WI38 (cell line): ENCODE results near the gene DCN.

Source experiments
- H3K4me3 ChIP-seq: 2 replicates; pipeline ENCODE4 v1.5.1; 2011; ENCODE audit warnings: low read depth, mild to moderate bottlenecking, control low read depth, low read length
- TF ChIP-seq, protein P1 (sequence below): IDR thresholded peaks from 2 replicates; pipeline ENCODE4 v1.5.1; 2012; ENCODE audit warnings: low read depth, mild to moderate bottlenecking, control low read depth, low read length

The DCN gene

DNA sequence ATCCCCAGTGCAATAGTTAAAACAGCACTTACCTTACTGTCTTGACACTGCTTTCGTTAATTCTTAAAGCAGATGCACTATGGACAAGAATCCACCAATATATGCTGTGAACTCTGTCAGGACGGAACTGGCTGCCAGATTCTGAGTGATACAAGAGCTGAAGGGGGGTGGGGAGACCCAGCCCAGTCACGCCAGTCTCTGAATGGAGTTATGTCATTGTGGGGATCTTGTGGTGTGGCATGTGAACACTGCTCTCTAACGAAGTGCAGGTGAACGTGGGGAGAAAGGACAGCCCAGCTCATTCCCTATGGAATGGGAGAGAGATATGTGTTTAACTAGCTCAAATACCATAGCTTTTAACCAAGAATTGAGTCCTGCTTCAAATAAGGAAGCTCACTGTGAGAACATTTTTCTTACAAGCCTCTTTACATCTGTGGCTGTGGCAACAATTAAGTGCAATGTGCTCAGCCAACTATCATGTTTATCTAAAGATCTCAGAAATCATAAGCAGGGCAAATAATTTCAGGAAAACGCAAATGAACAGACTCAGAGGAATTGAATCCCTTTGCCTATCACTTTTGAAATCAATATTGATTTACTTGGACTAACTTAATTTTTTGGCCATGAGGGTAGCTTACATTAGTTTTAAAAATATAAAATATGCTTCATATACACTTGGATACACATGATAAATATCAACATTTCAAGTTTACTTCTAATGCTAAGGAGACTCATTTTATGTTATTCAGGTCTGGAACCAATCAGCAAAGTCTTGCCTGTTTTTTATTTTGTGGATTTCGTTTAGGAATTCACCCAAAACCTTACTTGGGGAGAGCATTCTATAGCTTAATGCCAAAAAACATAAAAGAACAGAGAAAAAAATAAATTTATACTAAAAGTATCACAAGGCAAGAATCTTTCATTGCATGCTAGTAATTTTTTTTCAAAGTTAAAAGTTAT lies 71.0 kb downstream of the DCN start, which contains the start of gene LUM:
TSS of gene LUM (minus strand) at position 129 of the 960 bp plus-strand sequence. CDS start 2,515 bp downstream, outside the sequence.
- H3K4me3 ChIP-seq = peak within 1 kb of the TSS; percentile 63
- TF ChIP-seq, protein P1, sequence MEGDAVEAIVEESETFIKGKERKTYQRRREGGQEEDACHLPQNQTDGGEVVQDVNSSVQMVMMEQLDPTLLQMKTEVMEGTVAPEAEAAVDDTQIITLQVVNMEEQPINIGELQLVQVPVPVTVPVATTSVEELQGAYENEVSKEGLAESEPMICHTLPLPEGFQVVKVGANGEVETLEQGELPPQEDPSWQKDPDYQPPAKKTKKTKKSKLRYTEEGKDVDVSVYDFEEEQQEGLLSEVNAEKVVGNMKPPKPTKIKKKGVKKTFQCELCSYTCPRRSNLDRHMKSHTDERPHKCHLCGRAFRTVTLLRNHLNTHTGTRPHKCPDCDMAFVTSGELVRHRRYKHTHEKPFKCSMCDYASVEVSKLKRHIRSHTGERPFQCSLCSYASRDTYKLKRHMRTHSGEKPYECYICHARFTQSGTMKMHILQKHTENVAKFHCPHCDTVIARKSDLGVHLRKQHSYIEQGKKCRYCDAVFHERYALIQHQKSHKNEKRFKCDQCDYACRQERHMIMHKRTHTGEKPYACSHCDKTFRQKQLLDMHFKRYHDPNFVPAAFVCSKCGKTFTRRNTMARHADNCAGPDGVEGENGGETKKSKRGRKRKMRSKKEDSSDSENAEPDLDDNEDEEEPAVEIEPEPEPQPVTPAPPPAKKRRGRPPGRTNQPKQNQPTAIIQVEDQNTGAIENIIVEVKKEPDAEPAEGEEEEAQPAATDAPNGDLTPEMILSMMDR = no peak

DNA sequence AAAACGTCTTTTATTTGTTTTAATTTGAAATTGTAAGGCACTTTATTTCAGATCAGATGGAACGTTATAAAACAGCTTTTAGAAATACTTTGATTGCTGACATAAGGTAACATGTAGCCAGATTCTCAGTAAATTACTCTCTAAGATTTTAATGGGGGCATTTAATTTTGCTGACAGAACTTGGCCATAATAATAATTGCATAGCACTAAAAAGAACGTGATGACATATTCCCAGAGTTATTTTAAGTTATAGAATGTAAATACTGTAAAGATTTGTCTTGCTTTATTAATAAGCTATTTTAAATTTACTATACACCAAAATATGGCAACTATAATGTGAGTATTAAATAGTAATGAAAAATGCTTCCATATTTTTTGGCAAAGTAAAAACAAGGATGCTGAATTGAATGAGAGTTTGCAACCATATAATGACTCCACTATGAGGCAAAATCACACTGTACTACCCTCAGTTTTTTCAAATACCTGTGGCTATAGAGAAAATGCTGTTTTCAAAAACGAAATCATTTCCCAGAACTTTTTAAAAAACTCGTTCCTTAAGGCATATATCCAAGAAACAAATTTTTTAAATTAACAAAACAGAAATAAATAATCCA lies 72.2 kb downstream of the DCN start:
- TF ChIP-seq, protein P1 = no peak
- peak overlapping the region; percentile 63 for H3K4me3 ChIP-seq

GRCh38 chr12:91109581-91110310 lies 72.9 kb downstream of the DCN start:
- TF ChIP-seq, protein P1 = no peak
- H3K4me3 ChIP-seq = peak overlapping the region; percentile 63

- TF ChIP-seq, protein P1 = peak; percentile 63
- H3K4me3 ChIP-seq = peak overlapping the region; percentile 63
Observed at GRCh38 chr12:91109148-91109564, 73.5 kb downstream of the DCN start.

GRCh38 chr12:91108196-91108755 lies 74.3 kb downstream of the DCN start:
- H3K4me3 ChIP-seq = no peak overlapping the region
- TF ChIP-seq, protein P1 = no peak

DNA sequence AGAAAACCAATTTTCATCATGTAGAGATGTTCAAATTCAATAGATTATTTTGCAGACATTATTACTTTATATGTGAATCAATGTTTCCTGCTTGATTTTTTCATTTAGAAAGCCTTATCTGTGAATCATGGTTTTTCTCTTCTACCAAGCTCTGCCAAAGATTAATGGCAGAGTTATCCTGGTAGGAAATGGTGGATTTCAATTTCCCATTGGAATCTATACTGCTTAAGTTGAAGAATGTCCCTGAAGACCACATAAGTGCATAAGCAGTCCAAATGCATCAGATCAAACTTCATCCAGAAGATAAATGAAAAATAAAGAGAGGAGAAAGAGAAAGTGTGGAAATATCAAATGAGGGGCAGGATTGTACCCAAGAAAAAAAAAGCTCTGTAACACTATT lies 76.3 kb downstream of the DCN start:
- no peak overlapping the region for H3K4me3 ChIP-seq
- TF ChIP-seq, protein P1 = no peak
